HepG2 (cell line): ENCODE measurements around the gene F12. TPM values are rescaled to one million over a fixed set of nuclear protein-coding genes. Genes with fewer than 3 reads are reported as not detected.
A peak's percentile ranks its signal among the peaks of the same experiment; 100 is the strongest.

Source experiments
- ATAC-seq: fragments of 200-7000 bp; cut with Tn5 transposase; 3 replicates; pipeline ENCODE4 v1.9.1; 2020; ENCODE audit warnings: mild to moderate bottlenecking, moderate library complexity
- BruUV-seq: library from RNA; stranded (reverse); fragments of 400-500 nt; replicated peaks from 2 replicates; lab custom pipeline; 2021; lab: Mats Ljungman, UMichigan
- CTCF ChIA-PET: fragments of 300-600 bp; formaldehyde crosslinking; extraction: SDS; loops from one replicate; lab custom pipeline; 2021; ENCODE audit warnings: low total read pairs, inconsistent platforms, low intra/inter-chr PET ratio; lab: Yijun Ruan, JAX
- POLR2A ChIA-PET: fragments of 350-600 bp; sonication (Branson Sonifier 250); formaldehyde crosslinking; loops from one replicate; lab custom pipeline; 2020; ENCODE audit warnings: antibody characterized with exemption, inconsistent platforms; lab: Yijun Ruan, JAX
- DNase-seq: peaks from one replicate; pipeline ENCODE4 v3.0.0-alpha.2; 2015; ENCODE audit warnings: low spot score
- FAIRE-seq: peaks from 3 replicates; lab custom pipeline; 2011; peaks lifted over from hg19 to GRCh38; lab: Jason Lieb, UNC
- H2AFZ ChIP-seq: one replicate; pipeline ENCODE4 v1.6.1; 2011; ENCODE audit warnings: low read length, inconsistent platforms
- H3K27ac ChIP-seq: fragments of 300-600 bp; 3 replicates; pipeline ENCODE4 v1.8.0; 2011; ENCODE audit warnings: mixed run types, mild to moderate bottlenecking, mixed read lengths, low read length, inconsistent platforms; ENCODE audit not compliant: insufficient read depth; ENCODE audit errors: extremely low read length
- H3K27me3 ChIP-seq, 2 experiments: fragments of 200-600 bp in 1 of 2; 2 replicates in 1 of 2; 3 replicates in 1 of 2; pipeline versions ENCODE4 v1.6.0 to v1.8.0; 2011; ENCODE audit warnings: low read length in 2 of 2, mild to moderate bottlenecking in 2 of 2, moderate library complexity in 2 of 2, inconsistent platforms in 1 of 2; ENCODE audit not compliant: insufficient read depth in 2 of 2, control insufficient read depth in 1 of 2
- H3K36me3 ChIP-seq, 2 experiments: fragments of 200-600 bp in 1 of 2; replicated peaks in 1 of 2; 2 replicates in 1 of 2; 3 replicates in 1 of 2; pipeline versions ENCODE4 v1.5.1 to v1.8.0; 2011; ENCODE audit warnings: low read length in 2 of 2, inconsistent platforms in 1 of 2; ENCODE audit not compliant: insufficient read depth in 2 of 2, control insufficient read depth in 1 of 2
- H3K4me1 ChIP-seq: 2 replicates; pipeline ENCODE4 v1.5.1; 2012; ENCODE audit warnings: low read length, inconsistent platforms; ENCODE audit not compliant: insufficient read depth
- H3K4me2 ChIP-seq: 2 replicates; pipeline ENCODE4 v1.6.0; 2011; ENCODE audit warnings: low read depth, low read length, inconsistent platforms
- H3K4me3 ChIP-seq, 3 experiments: fragments of 200-600 bp in 1 of 3; sonication (generic), shearing (Covaris generic) in 1 of 3; replicated peaks in 1 of 3; 2 replicates each; pipeline ENCODE4 v1.5.1; 2011 to 2016; ENCODE audit warnings: low read length in 3 of 3, inconsistent platforms in 2 of 3, low read depth in 2 of 3, mild to moderate bottlenecking in 2 of 3, control low read depth in 1 of 3, mixed read lengths in 1 of 3; ENCODE audit not compliant: insufficient read depth in 1 of 3
- H3K79me2 ChIP-seq: one replicate; pipeline ENCODE4 v1.6.1; 2011; ENCODE audit warnings: low read length, inconsistent platforms; ENCODE audit not compliant: insufficient read depth
- H3K9ac ChIP-seq: 2 replicates; pipeline ENCODE4 v1.6.0; 2011; ENCODE audit warnings: mild to moderate bottlenecking, low read depth, low read length, inconsistent platforms; ENCODE audit not compliant: insufficient read depth
- H3K9me3 ChIP-seq: 2 replicates; pipeline ENCODE4 v1.5.1; 2012; ENCODE audit warnings: mild to moderate bottlenecking, low read length
- H4K20me1 ChIP-seq: 2 replicates; pipeline ENCODE4 v1.6.0; 2011; ENCODE audit warnings: inconsistent platforms, mild to moderate bottlenecking, low read length, moderate library complexity; ENCODE audit not compliant: insufficient read depth
- GATAD2A ChIP-seq: IDR thresholded peaks from 2 replicates; pipeline ENCODE4 v1.6.1; 2016
- JUNB ChIP-seq: sonication (generic); formaldehyde crosslinking; IDR thresholded peaks from 2 replicates; pipeline ENCODE4 v1.8.0; 2022; ENCODE audit warnings: missing genetic modification reagents, mild to moderate bottlenecking, borderline replicate concordance
- KAT8 ChIP-seq: IDR thresholded peaks from 2 replicates; pipeline ENCODE4 v1.6.1; 2016; ENCODE audit warnings: missing genetic modification reagents, missing compliant biosample characterization
- KLF16 ChIP-seq, 2 experiments: sonication (generic) in 1 of 2; formaldehyde crosslinking in 1 of 2; IDR thresholded peaks; 2 replicates each; pipeline versions ENCODE4 v1.6.1 to v1.8.0; 2016 to 2023; ENCODE audit warnings: missing genetic modification reagents in 2 of 2, missing compliant biosample characterization in 1 of 2
- NR3C1 ChIP-seq: sonication (generic); formaldehyde crosslinking; IDR thresholded peaks from 2 replicates; pipeline ENCODE4 v1.4.0; 2020; ENCODE audit warnings: missing genetic modification reagents
- RFX3 ChIP-seq: IDR thresholded peaks from 2 replicates; pipeline ENCODE4 v1.6.1; 2016; ENCODE audit warnings: missing biosample characterization, missing genetic modification reagents
- SAP130 ChIP-seq: IDR thresholded peaks from 2 replicates; pipeline ENCODE4 v1.6.1; 2016; ENCODE audit warnings: low read depth
- TAF1 ChIP-seq: sonication (generic); formaldehyde crosslinking; IDR thresholded peaks from 2 replicates; pipeline ENCODE4 v1.4.0; 2020; ENCODE audit warnings: missing genetic modification reagents
- ZNF354B ChIP-seq: sonication (generic); formaldehyde crosslinking; IDR thresholded peaks from 2 replicates; pipeline ENCODE4 v1.8.0; 2022; ENCODE audit warnings: mild to moderate bottlenecking, missing genetic modification reagents
- WGBS: methylation state at CpG from one replicate; pipeline ENCODE4 v1.1.6; 2017; ENCODE audit warnings: low lambda C conversion rate; 5-methylcytosine and 5-hydroxymethylcytosine counted together
- in situ Hi-C: cut with HindIII; loops from 2 replicates; pipeline ENCODE4 v1.10.0; 2017; ENCODE audit warnings: low pct_unique_long_range_greater_than_20kb; ENCODE audit not compliant: extremely low pct_ligation_motif_present
- intact Hi-C: fragments of 100-400 bp; cut with micrococcal nuclease; formaldehyde crosslinking; loops from one replicate; pipeline ENCODE4 v1.10.0; 2022; ENCODE audit not compliant: unreplicated experiment
- polyA plus RNA-seq, 8 experiments: library from polyadenylated mRNA; depleted of rRNA in 3 of 8; stranded (reverse) in 7 of 8; unstranded in 1 of 8; fragments of >200 nt; fragmentation: Illumina TruSeq in 4 of 8; extraction: Trizol in 4 of 8; gene quantifications; 2 replicates each; pipeline versions ENCODE4 v1.2.1 to v1.2.3, GENCODE V29; 2011 to 2016; ENCODE audit warnings: low read depth in 4 of 8, missing spikeins in 1 of 8, mixed read lengths in 1 of 8; ENCODE audit not compliant: insufficient read depth in 1 of 8
- total RNA-seq, 5 experiments: library from RNA; depleted of rRNA; stranded (reverse); fragments of >200 nt; fragmentation: Illumina TruSeq; extraction: Trizol; gene quantifications; 2 replicates each; pipeline ENCODE4 v1.2.3, GENCODE V29; 2016; ENCODE audit warnings: low read depth in 1 of 5
- TF ChIP-seq, protein P1 (sequence below): sonication (generic); formaldehyde crosslinking; IDR thresholded peaks from 2 replicates; pipeline ENCODE4 v1.8.1; 2023; ENCODE audit warnings: mild to moderate bottlenecking, moderate library complexity, missing genetic modification reagents
- TF ChIP-seq, protein P2 (sequence below): sonication (generic); formaldehyde crosslinking; IDR thresholded peaks from 2 replicates; pipeline ENCODE4 v1.4.0; 2020; ENCODE audit warnings: missing genetic modification reagents, low read depth, mild to moderate bottlenecking, borderline replicate concordance
- TF ChIP-seq, protein P3 (sequence below): sonication (generic); formaldehyde crosslinking; IDR thresholded peaks from 2 replicates; pipeline ENCODE4 v1.8.0; 2022; ENCODE audit warnings: mild to moderate bottlenecking, missing genetic modification reagents, moderate library complexity
- TF ChIP-seq, protein P4 (sequence below): sonication (generic); formaldehyde crosslinking; IDR thresholded peaks from 2 replicates; pipeline ENCODE4 v1.8.1; 2023; ENCODE audit warnings: mild to moderate bottlenecking, missing genetic modification reagents, borderline replicate concordance

The F12 gene
- total and polyA plus RNA-seq, 2 of the 13 experiments (the other 11 are each of a cell fraction or from before 2014, with no cell fraction given): 2.5 to 3.0 TPM

DNA sequence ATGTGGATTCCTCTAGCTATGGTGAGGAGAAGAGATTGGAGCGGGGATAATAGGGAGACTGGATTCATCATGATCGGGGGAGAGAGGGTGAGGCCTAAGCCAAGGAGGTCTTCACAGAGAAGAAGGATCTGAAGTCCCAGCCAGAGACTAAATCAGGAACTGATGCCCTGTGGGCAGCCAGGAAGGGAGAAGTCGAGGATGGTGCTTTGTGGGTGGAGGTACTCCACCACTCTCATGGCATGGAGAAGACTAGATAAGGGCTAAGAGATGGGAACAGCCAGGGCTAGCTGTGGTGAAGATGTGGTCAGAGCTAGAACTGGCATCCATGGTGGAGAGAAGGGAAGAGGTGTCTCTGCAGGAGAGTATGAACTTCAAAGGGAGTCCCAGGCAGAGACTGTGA is 54.7 kb downstream of the F12 start:
- Histone ChIP-seq H3K4me2 (peak overlapping the region; percentile 75), H3K27me3 (peaks cover 0 to under 1% of the 10 kb centered on the region in 2 experiments; a peak in 1 of 5 replicates), H3K27ac (peak overlapping the region; percentile 60), H3K79me2 (peaks cover 17% of the 10 kb centered on the region), H3K4me3 (peak overlapping the region in 2 of 3 experiments; percentile 8 to 33; a peak in 3 of 6 replicates), H3K9ac (peak overlapping the region; percentile 45), H3K36me3 (no peaks in the 10 kb centered on the region; a peak in 1 of 5 replicates), H3K9me3 (no peaks in the 10 kb centered on the region), H3K4me1 (peaks cover 88% of the 10 kb centered on the region), H2AFZ (no peak overlapping the region), H4K20me1 (no peaks in the 10 kb centered on the region)
- CTCF ChIA-PET: no interaction called here
- WGBS: 59% methylated on average over 3 of the region's 3 CpGs
- ATAC-seq: no peak
- intact Hi-C loops (no loop called here), in situ Hi-C loops (loop anchor here (25.0 kb wide), 1 partner anchor 817 kb away; the partner anchor contains the start of genes CDHR2 and RNF44)
- POLR2A ChIA-PET: interaction anchor here (0.6 to 6.8 kb wide), 17 partner anchors 9 to 268 kb away, joined by 3 to 84 read pairs (median 4); partner anchors contain the start of genes F12, FGFR4 and PDLIM7
- TSS peak; percentile 83 for BruUV-seq
- no peak for DNase-seq
- TF ChIP-seq ZNF354B (CRISPR knock-in tag): 0 out of 2 replicates have a peak, but pooled peaks have one; percentile 34
- TF ChIP-seq GATAD2A (CRISPR knock-in tag): no peak
- TF ChIP-seq, protein P1, sequence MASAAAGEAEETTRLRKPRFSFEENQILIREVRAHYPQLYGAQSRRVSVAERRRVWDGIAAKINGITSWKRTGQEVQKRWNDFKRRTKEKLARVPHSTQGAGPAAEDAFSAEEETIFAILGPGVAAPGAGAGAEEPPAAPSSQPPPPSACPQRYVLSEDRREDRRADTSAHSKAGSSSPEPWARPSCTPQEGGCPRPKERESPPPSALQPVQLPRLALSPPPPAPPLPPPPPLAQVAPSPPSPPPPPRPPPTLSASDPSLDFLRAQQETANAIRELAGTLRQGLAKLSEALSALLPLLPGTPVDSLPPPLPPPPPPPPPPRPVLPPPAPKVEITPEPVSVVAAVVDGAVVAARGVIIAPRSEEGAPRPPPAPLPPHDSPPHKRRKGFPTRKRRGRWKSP (CRISPR knock-in tag): 0 out of 2 replicates have a peak, but pooled peaks have one; percentile 6
- no peak for FAIRE-seq

DNA sequence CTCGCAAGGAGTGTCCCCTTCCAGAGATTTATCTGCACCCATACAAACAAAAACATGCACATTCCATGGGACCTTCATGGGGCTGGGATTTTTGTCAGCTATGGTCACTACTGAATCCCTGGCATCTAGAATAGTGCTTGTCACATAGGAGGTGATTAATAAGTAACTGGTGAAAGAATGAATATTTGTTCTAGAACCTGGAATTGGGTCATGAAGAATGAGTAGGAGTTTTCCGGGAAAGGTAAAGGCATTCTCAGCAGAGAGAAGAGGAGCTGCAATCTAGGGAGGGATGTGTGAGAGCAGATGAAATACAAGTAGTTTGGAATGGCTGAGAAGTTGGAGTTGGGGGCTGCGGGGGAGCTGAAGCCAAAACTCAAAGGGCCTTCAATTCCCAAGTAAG is 55.1 kb downstream of the F12 start:
- H3K9me3 ChIP-seq: no peaks in the 10 kb centered on the region
- ChIA-PET POLR2A (interaction anchor here (0.6 to 6.8 kb wide), 17 partner anchors 8 to 267 kb away, joined by 3 to 84 read pairs (median 4); partner anchors contain the start of genes F12, FGFR4 and PDLIM7), CTCF (no interaction called here)
- 3% methylated on average over 3 of the region's 3 CpGs for WGBS
- peak; percentile 29 for ATAC-seq
- no TSS peak for BruUV-seq
- in situ Hi-C loops: loop anchor here (25.0 kb wide), 1 partner anchor 817 kb away; the partner anchor contains the start of genes CDHR2 and RNF44
- peak overlapping the region in 2 of 3 experiments; percentile 8 to 33; a peak in 3 of 6 replicates for H3K4me3 ChIP-seq
- peak overlapping the region; percentile 60 for H3K27ac ChIP-seq
- H3K4me1 ChIP-seq: peaks cover 88% of the 10 kb centered on the region
- no peak for FAIRE-seq
- intact Hi-C loops: no loop called here
- H4K20me1 ChIP-seq: no peaks in the 10 kb centered on the region
- peak overlapping the region; percentile 75 for H3K4me2 ChIP-seq
- no peaks in the 10 kb centered on the region; a peak in 1 of 5 replicates for H3K27me3 ChIP-seq
- peak; percentile 83 for DNase-seq
- H3K9ac ChIP-seq: peak overlapping the region; percentile 45
- H3K36me3 ChIP-seq: no peaks in the 10 kb centered on the region; a peak in 2 of 5 replicates
- peaks cover 21% of the 10 kb centered on the region for H3K79me2 ChIP-seq
- no peak overlapping the region for H2AFZ ChIP-seq
- TF ChIP-seq KAT8 (CRISPR knock-in tag) (peak; percentile 39; the same call in 1 of the 2 replicates), RFX3 (CRISPR knock-in tag) (no peak), GATAD2A (CRISPR knock-in tag) (peak; percentile 66), JUNB (CRISPR knock-in tag) (no peak), SAP130 (CRISPR knock-in tag) (peak; percentile 48), KLF16 (CRISPR knock-in tag; IDR thresholded peaks at IDR 0.05) (peak in 1 of 2 experiments; percentile 61; a peak in 1 of 4 replicates), TAF1 (CRISPR knock-in tag) (no peak), NR3C1 (CRISPR knock-in tag) (no peak)
- TF ChIP-seq, protein P2, sequence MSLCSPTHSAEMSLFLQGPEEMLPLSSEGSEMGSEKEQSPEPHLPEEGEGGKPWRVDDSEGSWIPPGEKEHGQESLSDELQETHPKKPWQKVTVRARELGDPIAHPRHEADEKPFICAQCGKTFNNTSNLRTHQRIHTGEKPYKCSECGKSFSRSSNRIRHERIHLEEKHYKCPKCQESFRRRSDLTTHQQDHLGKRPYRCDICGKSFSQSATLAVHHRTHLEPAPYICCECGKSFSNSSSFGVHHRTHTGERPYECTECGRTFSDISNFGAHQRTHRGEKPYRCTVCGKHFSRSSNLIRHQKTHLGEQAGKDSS: no peak
- TF ChIP-seq, protein P3, sequence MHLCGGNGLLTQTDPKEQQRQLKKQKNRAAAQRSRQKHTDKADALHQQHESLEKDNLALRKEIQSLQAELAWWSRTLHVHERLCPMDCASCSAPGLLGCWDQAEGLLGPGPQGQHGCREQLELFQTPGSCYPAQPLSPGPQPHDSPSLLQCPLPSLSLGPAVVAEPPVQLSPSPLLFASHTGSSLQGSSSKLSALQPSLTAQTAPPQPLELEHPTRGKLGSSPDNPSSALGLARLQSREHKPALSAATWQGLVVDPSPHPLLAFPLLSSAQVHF (CRISPR knock-in tag): no peak
- TF ChIP-seq, protein P4, sequence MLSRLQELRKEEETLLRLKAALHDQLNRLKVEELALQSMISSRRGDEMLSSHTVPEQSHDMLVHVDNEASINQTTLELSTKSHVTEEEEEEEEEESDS: no peak
